Gastroesophageal sphincter (tissue), 4 donors: ENCODE measurements around the gene SPECC1L. TPM values are rescaled to one million over a fixed set of nuclear protein-coding genes. Genes with fewer than 3 reads are reported as not detected.

ENCODE experiments used
- ATAC-seq: fragments of 150-250 bp; one replicate; pipeline ENCODE4 v1.9.1; 2016; ENCODE audit warnings: mild to moderate bottlenecking, moderate library complexity
- H3K27ac ChIP-seq, 4 donors: fragments of 200-600 bp; sonication (generic) in 3 of 4; 1 replicate in 3 of 4; 2 replicates in 1 of 4; pipeline ENCODE4 v1.5.1; 2016 to 2019
- H3K27me3 ChIP-seq: fragments of 200-600 bp; sonication (generic); one replicate; pipeline ENCODE4 v1.5.1; 2019
- H3K36me3 ChIP-seq, 2 donors: fragments of 200-600 bp; sonication (generic); one replicate each; pipeline ENCODE4 v1.5.1; 2019; ENCODE audit warnings: control low read depth in 1 of 2
- H3K4me1 ChIP-seq, 3 donors: fragments of 200-600 bp; sonication (generic); 1 replicate in 2 of 3; 2 replicates in 1 of 3; pipeline ENCODE4 v1.5.1; 2016 to 2019; ENCODE audit warnings: control low read depth in 2 of 3
- H3K4me3 ChIP-seq, 2 donors: fragments of 200-600 bp; sonication (generic); one replicate each; pipeline ENCODE4 v1.5.1; 2019; ENCODE audit warnings: mild to moderate bottlenecking in 1 of 2, moderate library complexity in 1 of 2
- H3K9me3 ChIP-seq, 3 donors: fragments of 200-600 bp; sonication (generic); one replicate each; pipeline ENCODE4 v1.5.1; 2017 to 2019; ENCODE audit warnings: control low read depth in 2 of 3
- CTCF ChIP-seq, 4 experiments: fragments of 200-600 bp in 2 of 4; fragments of 450-650 bp in 2 of 4; sonication (generic) in 1 of 4; IDR thresholded peaks; one replicate each; pipeline ENCODE4 v1.5.1; 2017 to 2019; ENCODE audit warnings: antibody characterized with exemption in 4 of 4, mild to moderate bottlenecking in 2 of 4, moderate library complexity in 2 of 4
- EP300 ChIP-seq: sonication (generic); formaldehyde crosslinking; IDR thresholded peaks from one replicate; pipeline ENCODE4 v1.6.1; 2017; ENCODE audit warnings: antibody characterized with exemption, mild to moderate bottlenecking
- POLR2A ChIP-seq, 2 donors: fragments of 450-650 bp; IDR thresholded peaks; one replicate each; pipeline ENCODE4 v1.6.1; 2017; ENCODE audit warnings: antibody characterized with exemption in 2 of 2, mild to moderate bottlenecking in 2 of 2, moderate library complexity in 1 of 2
- POLR2AphosphoS5 ChIP-seq: sonication (generic); formaldehyde crosslinking; IDR thresholded peaks from one replicate; pipeline ENCODE4 v1.6.1; 2017; ENCODE audit warnings: antibody characterized with exemption
- WGBS, 2 donors: methylation state at CpG; one replicate each; pipeline ENCODE4 v1.1.5; 2018; ENCODE audit warnings: low coverage in 1 of 2; 5-methylcytosine and 5-hydroxymethylcytosine counted together
- total RNA-seq, 4 donors: library from RNA; depleted of rRNA; stranded (reverse); fragments of >200 nt; gene quantifications; one replicate each; pipeline ENCODE4 v1.1.0, GENCODE V29; 2016

Gene SPECC1L
- total RNA-seq, 4 donors from 2014 or later = 62.3 to 110 (median 92.5) TPM

- Histone ChIP-seq H3K9me3 (no peaks in the 10 kb centered on the region), H3K36me3 (peaks cover 0 to 21% of the 10 kb centered on the region in 2 donors), H3K27ac (no peak overlapping the region), H3K27me3 (no peaks in the 10 kb centered on the region), H3K4me3 (no peak overlapping the region), H3K4me1 (no peaks in the 10 kb centered on the region)
- ATAC-seq = no peak
- TF ChIP-seq POLR2AphosphoS5 = no peak
- TF ChIP-seq CTCF (IDR thresholded peaks at IDR 0.05) = no peak
- TF ChIP-seq EP300 = no peak
- no peak for TF ChIP-seq POLR2A (IDR thresholded peaks at IDR 0.05)
Observed at GRCh38 chr22:24443668-24444067, 173.0 kb downstream of the SPECC1L start.

- Histone ChIP-seq H3K27ac (no peak overlapping the region), H3K27me3 (no peaks in the 10 kb centered on the region), H3K36me3 (peaks cover 0 to 21% of the 10 kb centered on the region in 2 donors), H3K4me1 (no peaks in the 10 kb centered on the region), H3K4me3 (no peak overlapping the region), H3K9me3 (no peaks in the 10 kb centered on the region)
- TF ChIP-seq POLR2AphosphoS5 (no peak), CTCF (IDR thresholded peaks at IDR 0.05) (no peak)
- ATAC-seq = no peak
- WGBS, 2 donors = 100% methylated on average over 1 of the region's 3 CpGs; no CpG with 5 or more reads in 1 of the 2 donors
Observed at GRCh38 chr22:24444251-24444650, 173.6 kb downstream of the SPECC1L start.

GRCh38 chr22:24444729-24445466 is 174.3 kb downstream of the SPECC1L start:
- no peak for ATAC-seq
- Histone ChIP-seq H3K4me1 (no peaks in the 10 kb centered on the region), H3K9me3 (no peaks in the 10 kb centered on the region), H3K27ac (no peak overlapping the region), H3K4me3 (no peak overlapping the region), H3K36me3 (peaks cover 0 to 21% of the 10 kb centered on the region in 2 donors), H3K27me3 (no peaks in the 10 kb centered on the region)
- TF ChIP-seq POLR2A (IDR thresholded peaks at IDR 0.05) = no peak
- no peak for TF ChIP-seq EP300
- TF ChIP-seq POLR2AphosphoS5 = no peak
- no peak for TF ChIP-seq CTCF (IDR thresholded peaks at IDR 0.05)
- WGBS, 2 donors = no CpG with 5 or more reads among the region's 12 CpGs

- Histone ChIP-seq H3K4me1 (no peaks in the 10 kb centered on the region), H3K27ac (no peak overlapping the region), H3K9me3 (no peaks in the 10 kb centered on the region), H3K36me3 (peaks cover 0 to 18% of the 10 kb centered on the region in 2 donors), H3K4me3 (no peak overlapping the region), H3K27me3 (no peaks in the 10 kb centered on the region)
- no peak for TF ChIP-seq POLR2AphosphoS5
- TF ChIP-seq EP300 = no peak
- TF ChIP-seq CTCF (IDR thresholded peaks at IDR 0.05) = no peak
- TF ChIP-seq POLR2A (IDR thresholded peaks at IDR 0.05) = no peak
- ATAC-seq = no peak
- 80 to 100% methylated on average over 1 to 2 of the region's 11 CpGs for WGBS, 2 donors
Observed at GRCh38 chr22:24445481-24446259, 175.0 kb downstream of the SPECC1L start.

- Histone ChIP-seq H3K36me3 (peaks cover 0 to 12% of the 10 kb centered on the region in 2 donors), H3K9me3 (no peaks in the 10 kb centered on the region), H3K27ac (no peak overlapping the region), H3K27me3 (no peaks in the 10 kb centered on the region), H3K4me1 (no peaks in the 10 kb centered on the region), H3K4me3 (no peak overlapping the region)
- ATAC-seq = no peak
- TF ChIP-seq POLR2A (IDR thresholded peaks at IDR 0.05) (no peak), CTCF (IDR thresholded peaks at IDR 0.05) (no peak), POLR2AphosphoS5 (no peak), EP300 (no peak)
- WGBS, 2 donors = 95 to 96% methylated on average over 3 of the region's 3 CpGs
Observed at GRCh38 chr22:24446260-24446611, 175.6 kb downstream of the SPECC1L start.
